Measurements from ENCODE around the gene KITLG. TPM values are rescaled to one million over a fixed set of nuclear protein-coding genes. Genes with fewer than 3 reads are reported as not detected.

Gene KITLG
- total RNA-seq, 4 donors from 2014 or later = 10.2 to 27.5 (median 16.4) TPM

DNA sequence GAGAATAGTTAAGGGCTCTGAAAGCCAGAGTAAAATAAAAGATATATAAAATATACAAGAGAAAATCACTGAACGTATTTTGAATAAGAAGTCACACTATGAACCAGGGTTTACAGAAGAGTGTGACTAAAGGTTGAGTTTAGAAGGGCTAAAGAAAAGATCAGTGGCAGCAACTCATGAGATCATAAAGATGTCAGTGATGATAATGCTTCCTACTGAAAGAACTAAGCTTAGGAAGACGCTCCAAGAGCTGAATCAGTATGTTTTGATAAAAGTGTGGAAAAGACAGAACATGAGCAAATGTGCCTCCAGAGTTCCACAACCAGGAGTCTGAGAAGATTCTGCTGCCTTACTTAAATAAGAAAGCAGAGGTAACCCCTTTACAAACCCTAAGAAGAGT lies 74.6 kb downstream of the KITLG start:
- no peak for TF ChIP-seq EP300 (IDR thresholded peaks at IDR 0.05)
- TF ChIP-seq, protein P1, sequence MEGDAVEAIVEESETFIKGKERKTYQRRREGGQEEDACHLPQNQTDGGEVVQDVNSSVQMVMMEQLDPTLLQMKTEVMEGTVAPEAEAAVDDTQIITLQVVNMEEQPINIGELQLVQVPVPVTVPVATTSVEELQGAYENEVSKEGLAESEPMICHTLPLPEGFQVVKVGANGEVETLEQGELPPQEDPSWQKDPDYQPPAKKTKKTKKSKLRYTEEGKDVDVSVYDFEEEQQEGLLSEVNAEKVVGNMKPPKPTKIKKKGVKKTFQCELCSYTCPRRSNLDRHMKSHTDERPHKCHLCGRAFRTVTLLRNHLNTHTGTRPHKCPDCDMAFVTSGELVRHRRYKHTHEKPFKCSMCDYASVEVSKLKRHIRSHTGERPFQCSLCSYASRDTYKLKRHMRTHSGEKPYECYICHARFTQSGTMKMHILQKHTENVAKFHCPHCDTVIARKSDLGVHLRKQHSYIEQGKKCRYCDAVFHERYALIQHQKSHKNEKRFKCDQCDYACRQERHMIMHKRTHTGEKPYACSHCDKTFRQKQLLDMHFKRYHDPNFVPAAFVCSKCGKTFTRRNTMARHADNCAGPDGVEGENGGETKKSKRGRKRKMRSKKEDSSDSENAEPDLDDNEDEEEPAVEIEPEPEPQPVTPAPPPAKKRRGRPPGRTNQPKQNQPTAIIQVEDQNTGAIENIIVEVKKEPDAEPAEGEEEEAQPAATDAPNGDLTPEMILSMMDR (IDR thresholded peaks at IDR 0.05) = no peak
- TF ChIP-seq POLR2A (IDR thresholded peaks at IDR 0.05) = no peak
- Histone ChIP-seq H3K9me3 (no peaks in the 10 kb centered on the region), H3K4me3 (no peak overlapping the region), H3K27me3 (no peaks in the 10 kb centered on the region), H3K4me1 (no peaks in the 10 kb centered on the region), H3K36me3 (peaks cover 0 to 39% (median 0%) of the 10 kb centered on the region in 3 donors), H3K27ac (no peak overlapping the region)
- 87 to 94% methylated on average over 2 of the region's 2 CpGs for WGBS, 2 donors
- DNase-seq (ENCODE audit: low spot score in 2 of 2) = no peak

DNA sequence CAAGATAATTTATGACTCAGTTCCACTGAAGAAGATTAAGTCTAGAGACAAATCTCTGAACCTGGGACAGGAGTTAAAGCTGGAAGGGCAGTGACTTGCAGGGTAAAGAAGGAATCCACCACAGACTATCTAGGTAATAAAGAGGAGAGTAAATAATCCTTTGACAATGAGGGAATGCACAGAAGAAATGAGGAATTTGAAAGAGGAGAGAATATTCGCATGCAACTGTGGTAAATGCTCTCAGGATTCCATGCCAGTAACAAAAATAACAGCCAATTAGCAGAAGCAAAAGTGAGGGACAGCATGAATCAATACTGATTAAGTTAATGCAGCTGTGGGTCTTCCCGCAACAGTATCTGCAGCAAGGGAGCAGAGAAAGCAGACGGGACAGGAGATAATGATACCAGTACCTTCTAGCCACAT lies 77.0 kb downstream of the KITLG start:
- Histone ChIP-seq H3K27ac (no peak overlapping the region), H3K4me3 (no peak overlapping the region), H3K4me1 (no peaks in the 10 kb centered on the region), H3K27me3 (no peaks in the 10 kb centered on the region), H3K9me3 (no peaks in the 10 kb centered on the region), H3K36me3 (peaks cover 0 to 39% (median 0%) of the 10 kb centered on the region in 3 donors)
- WGBS, 2 donors = 91 to 94% methylated on average over 3 of the region's 3 CpGs
- no peak for TF ChIP-seq POLR2A (IDR thresholded peaks at IDR 0.05)
- TF ChIP-seq, protein P1 (IDR thresholded peaks at IDR 0.05) = no peak
- no peak for TF ChIP-seq EP300 (IDR thresholded peaks at IDR 0.05)
- DNase-seq (ENCODE audit: low spot score in 2 of 2) = no peak

DNA sequence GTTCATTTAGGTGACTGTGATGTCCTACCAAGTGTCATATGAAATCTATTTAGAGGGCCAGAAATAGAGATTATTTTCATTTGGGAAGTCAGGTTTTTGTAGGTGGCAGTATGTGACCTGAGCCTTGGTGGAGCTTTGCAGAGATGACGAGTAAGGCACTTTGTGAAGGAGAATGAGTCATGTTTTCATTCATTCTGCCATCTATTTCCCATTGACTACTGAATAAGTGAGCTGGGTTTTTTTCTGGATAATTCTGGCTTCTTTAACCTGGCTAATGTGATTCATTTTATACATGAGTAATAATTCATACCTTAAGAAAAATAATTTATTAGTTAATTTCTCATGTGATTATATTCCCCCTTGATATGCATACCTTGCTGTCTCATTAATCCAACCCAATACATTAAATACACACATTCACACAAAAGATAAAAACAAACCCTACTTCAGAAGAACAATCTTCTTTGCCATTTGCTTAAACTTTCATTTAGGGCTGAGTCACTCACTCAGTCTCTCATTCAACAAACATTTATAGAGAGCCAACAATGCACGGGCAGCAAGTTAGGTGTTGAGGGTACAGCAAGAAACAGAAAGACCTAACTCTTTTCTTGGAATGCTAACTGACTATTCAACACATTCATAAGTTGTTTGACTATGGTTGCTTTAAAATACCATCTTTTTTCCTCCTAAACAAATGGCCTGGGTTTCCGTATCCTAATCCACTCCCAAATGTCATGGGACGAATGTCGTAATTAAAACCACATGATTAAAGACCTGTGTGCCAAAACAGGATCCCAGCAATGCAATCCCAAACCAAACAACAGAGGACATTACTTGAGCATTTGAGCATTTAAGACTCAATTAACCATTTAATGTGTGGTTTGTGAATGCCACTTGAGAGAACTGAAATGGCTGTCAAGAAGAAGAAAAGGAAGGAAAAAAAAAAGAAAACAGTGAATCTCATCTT lies 78.0 kb downstream of the KITLG start:
- no peak for DNase-seq (ENCODE audit: low spot score in 2 of 2)
- Histone ChIP-seq H3K36me3 (peaks cover 0 to 32% (median 0%) of the 10 kb centered on the region in 3 donors), H3K4me1 (no peaks in the 10 kb centered on the region), H3K9me3 (no peaks in the 10 kb centered on the region), H3K27ac (no peak overlapping the region), H3K4me3 (no peak overlapping the region), H3K27me3 (no peaks in the 10 kb centered on the region)
- no peak for TF ChIP-seq POLR2A (IDR thresholded peaks at IDR 0.05)
- peak in 1 of 2 donors; percentile 28 for TF ChIP-seq EP300 (IDR thresholded peaks at IDR 0.05)
- TF ChIP-seq, protein P1 (IDR thresholded peaks at IDR 0.05) = no peak
- WGBS, 2 donors = 65 to 75% methylated on average over 5 of the region's 5 CpGs

DNA sequence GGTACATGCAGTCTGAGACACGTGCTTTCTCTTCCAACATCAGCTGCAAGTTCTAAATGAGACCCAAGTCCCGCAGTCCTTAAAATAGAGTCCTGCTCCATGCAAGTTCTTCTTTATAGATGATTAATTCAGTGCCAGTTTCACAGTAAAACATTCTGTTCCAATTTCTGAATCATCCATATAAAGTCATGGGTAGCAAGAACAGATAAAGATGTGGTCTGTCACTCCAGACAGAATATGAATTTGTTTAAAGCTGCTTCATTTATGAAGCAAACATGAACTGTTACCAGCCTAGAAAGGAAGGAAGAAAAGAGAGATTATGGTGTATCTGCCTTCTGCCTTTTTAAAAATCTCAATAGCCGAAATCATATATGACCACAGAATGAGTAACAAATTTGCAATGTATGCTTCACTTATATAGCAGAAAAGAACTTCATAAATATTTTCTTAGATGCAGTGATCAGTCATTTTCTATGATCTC lies 83.3 kb downstream of the KITLG start:
- 79 to 89% methylated on average over 3 of the region's 3 CpGs for WGBS, 2 donors
- Histone ChIP-seq H3K27me3 (no peaks in the 10 kb centered on the region), H3K4me1 (no peaks in the 10 kb centered on the region), H3K36me3 (peaks cover 0 to 9% (median 0%) of the 10 kb centered on the region in 3 donors), H3K9me3 (no peaks in the 10 kb centered on the region), H3K27ac (no peak overlapping the region), H3K4me3 (no peak overlapping the region)
- DNase-seq (ENCODE audit: low spot score in 2 of 2) = no peak
- TF ChIP-seq, protein P1 (IDR thresholded peaks at IDR 0.05) = no peak

DNA sequence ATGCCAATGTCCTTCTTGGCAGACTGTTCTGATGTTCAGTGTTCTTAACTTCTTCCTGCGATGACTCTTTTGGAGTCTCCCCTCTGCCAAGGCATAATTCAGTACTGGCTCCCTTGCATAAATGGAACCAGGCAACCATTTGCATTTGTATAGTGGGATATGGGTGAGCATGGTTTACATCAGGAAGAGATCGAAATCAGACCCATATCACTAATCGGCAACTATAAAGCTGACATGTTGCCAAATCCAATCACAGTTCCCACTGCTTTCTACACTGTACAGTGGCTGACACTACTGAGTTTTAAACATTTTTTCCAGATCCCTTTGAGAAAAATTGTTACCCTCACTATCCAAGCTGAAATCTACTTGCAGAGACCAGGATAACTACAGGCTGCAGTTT lies 83.8 kb downstream of the KITLG start:
- no peak overlapping the region for H3K27ac ChIP-seq
- H3K4me3 ChIP-seq = no peak overlapping the region
- H3K9me3 ChIP-seq = no peaks in the 10 kb centered on the region
- no peaks in the 10 kb centered on the region for H3K27me3 ChIP-seq
- TF ChIP-seq EP300 (IDR thresholded peaks at IDR 0.05) (no peak), POLR2A (IDR thresholded peaks at IDR 0.05) (no peak)
- TF ChIP-seq, protein P1 (IDR thresholded peaks at IDR 0.05) = no peak
- DNase-seq (ENCODE audit: low spot score in 2 of 2) = no peak
- peaks cover 0 to 9% (median 0%) of the 10 kb centered on the region in 3 donors for H3K36me3 ChIP-seq
- no peaks in the 10 kb centered on the region for H3K4me1 ChIP-seq
- WGBS, 2 donors = 91 to 98% methylated on average over 3 of the region's 3 CpGs
